H9 (cell line): ENCODE measurements around the gene C20orf202. TPM values are rescaled to one million over a fixed set of nuclear protein-coding genes. Genes with fewer than 3 reads are reported as not detected.

Experiments used
- DNase-seq: peaks from one replicate; pipeline ENCODE4 v3.0.0-alpha.2; 2017
- H2AFZ ChIP-seq: one replicate; pipeline ENCODE4 v1.6.1; 2013; ENCODE audit warnings: mild to moderate bottlenecking, low read length, control low read depth, moderate library complexity
- H2AK5ac ChIP-seq: 2 replicates; pipeline ENCODE4 v1.6.1; 2013; ENCODE audit warnings: low read length, control low read depth, mixed read lengths; ENCODE audit not compliant: insufficient read length
- H2BK120ac ChIP-seq: one replicate; pipeline ENCODE4 v1.6.1; 2013; ENCODE audit warnings: low read depth, mild to moderate bottlenecking, low read length, control low read depth, inconsistent platforms; ENCODE audit not compliant: poor library complexity, severe bottlenecking
- H2BK12ac ChIP-seq: 2 replicates; pipeline ENCODE4 v1.6.1; 2013; ENCODE audit warnings: low read length, control low read depth, mixed read lengths, low read depth; ENCODE audit not compliant: insufficient read length
- H2BK15ac ChIP-seq: 2 replicates; pipeline ENCODE4 v1.6.1; 2013; ENCODE audit warnings: low read depth, low read length, control low read depth
- H2BK20ac ChIP-seq: one replicate; pipeline ENCODE4 v1.6.1; 2013; ENCODE audit warnings: low read depth, mild to moderate bottlenecking, low read length, control low read depth, inconsistent platforms; ENCODE audit not compliant: poor library complexity, severe bottlenecking
- H2BK5ac ChIP-seq: 2 replicates; pipeline ENCODE4 v1.6.1; 2013; ENCODE audit warnings: low read length, control low read depth, mixed read lengths; ENCODE audit not compliant: insufficient read length
- H3K14ac ChIP-seq: 2 replicates; pipeline ENCODE4 v1.6.1; 2013; ENCODE audit warnings: low read length, control low read depth; ENCODE audit not compliant: insufficient read depth
- H3K18ac ChIP-seq: 2 replicates; pipeline ENCODE4 v1.6.1; 2013; ENCODE audit warnings: low read depth, mild to moderate bottlenecking, mixed read lengths, low read length, control low read depth; ENCODE audit not compliant: insufficient read length
- H3K23ac ChIP-seq: 2 replicates; pipeline ENCODE4 v1.6.1; 2013; ENCODE audit warnings: low read length, control low read depth, mixed read lengths, low read depth; ENCODE audit not compliant: insufficient read length
- H3K23me2 ChIP-seq: 2 replicates; pipeline ENCODE4 v1.6.1; 2013; ENCODE audit warnings: low read depth, mild to moderate bottlenecking, mixed read lengths, low read length, control low read depth; ENCODE audit not compliant: insufficient read length, poor library complexity, severe bottlenecking
- H3K27ac ChIP-seq: 2 replicates; pipeline ENCODE4 v1.5.1; 2013; ENCODE audit warnings: low read length, control low read depth, mixed read lengths, low read depth; ENCODE audit not compliant: insufficient read length
- H3K27me3 ChIP-seq: 2 replicates; pipeline ENCODE4 v1.6.1; 2013; ENCODE audit warnings: low read length, control low read depth, inconsistent platforms; ENCODE audit not compliant: insufficient read depth
- H3K4ac ChIP-seq: 2 replicates; pipeline ENCODE4 v1.6.1; 2013; ENCODE audit warnings: low read depth, mild to moderate bottlenecking, control low read depth, inconsistent platforms, low read length, moderate library complexity
- H3K4me1 ChIP-seq: 2 replicates; pipeline ENCODE4 v1.6.1; 2013; ENCODE audit warnings: low read length, control low read depth, inconsistent platforms; ENCODE audit not compliant: insufficient read depth
- H3K4me2 ChIP-seq: 2 replicates; pipeline ENCODE4 v1.6.1; 2013; ENCODE audit warnings: low read length, control low read depth, mixed read lengths; ENCODE audit not compliant: insufficient read length, insufficient read depth
- H3K56ac ChIP-seq: 2 replicates; pipeline ENCODE4 v1.6.1; 2013; ENCODE audit warnings: low read depth, mild to moderate bottlenecking, mixed read lengths, low read length, control low read depth; ENCODE audit not compliant: insufficient read length
- H3K79me1 ChIP-seq: 2 replicates; pipeline ENCODE4 v1.6.1; 2013; ENCODE audit warnings: low read depth, mild to moderate bottlenecking, moderate library complexity, low read length, control low read depth, inconsistent platforms; ENCODE audit not compliant: insufficient read depth, poor library complexity, severe bottlenecking
- H3K79me2 ChIP-seq: 2 replicates; pipeline ENCODE4 v1.6.1; 2013; ENCODE audit warnings: low read length, control low read depth, inconsistent platforms; ENCODE audit not compliant: insufficient read depth
- H3K9ac ChIP-seq: 2 replicates; pipeline ENCODE4 v1.6.1; 2013; ENCODE audit warnings: low read length, control low read depth, mixed read lengths; ENCODE audit not compliant: insufficient read length; ENCODE audit errors: extremely low read depth
- H3K9me3 ChIP-seq: one replicate; pipeline ENCODE4 v1.6.1; 2013; ENCODE audit warnings: low read depth, low read length, inconsistent platforms; ENCODE audit not compliant: control insufficient read depth
- H3T11ph ChIP-seq: one replicate; pipeline ENCODE4 v1.6.1; 2013; ENCODE audit warnings: mild to moderate bottlenecking, low read length, control low read depth, inconsistent platforms
- H4K20me1 ChIP-seq: one replicate; pipeline ENCODE4 v1.6.1; 2013; ENCODE audit not compliant: control insufficient read depth, insufficient read length, insufficient read depth
- H4K5ac ChIP-seq: 2 replicates; pipeline ENCODE4 v1.6.1; 2013; ENCODE audit warnings: low read depth, mild to moderate bottlenecking, mixed read lengths, low read length, control low read depth; ENCODE audit not compliant: insufficient read length
- H4K8ac ChIP-seq: replicated peaks from 2 replicates; pipeline ENCODE4 v1.6.1; 2013; ENCODE audit warnings: low read length, control low read depth, mixed read lengths, low read depth; ENCODE audit not compliant: insufficient read length
- H4K91ac ChIP-seq: 2 replicates; pipeline ENCODE4 v1.6.1; 2013; ENCODE audit warnings: low read depth, mild to moderate bottlenecking, moderate library complexity, mixed read lengths, low read length, control low read depth; ENCODE audit not compliant: insufficient read length
- H3K27ac Mint-ChIP-seq, 3 experiments: 2 replicates in 2 of 3; 3 replicates in 1 of 3; pipeline ENCODE4 v1.8.0; 2020 to 2021; ENCODE audit warnings: mixed read lengths in 3 of 3, mild to moderate bottlenecking in 1 of 3, moderate library complexity in 1 of 3
- H3K27me3 Mint-ChIP-seq: 2 replicates; pipeline ENCODE4 v1.8.0; 2021; ENCODE audit warnings: low read depth, mild to moderate bottlenecking, moderate library complexity, mixed read lengths
- H3K36me3 Mint-ChIP-seq, 3 experiments: 2 replicates in 2 of 3; 3 replicates in 1 of 3; pipeline ENCODE4 v1.8.0; 2020 to 2021; ENCODE audit warnings: low read depth in 3 of 3, mixed read lengths in 3 of 3; ENCODE audit not compliant: insufficient read depth in 1 of 3
- H3K4me1 Mint-ChIP-seq, 2 experiments: 2 replicates each; pipeline ENCODE4 v1.8.0; 2020; ENCODE audit warnings: mixed read lengths in 2 of 2
- H3K4me3 Mint-ChIP-seq, 2 experiments: 2 replicates in 1 of 2; 3 replicates in 1 of 2; pipeline ENCODE4 v1.8.0; 2020 to 2021; ENCODE audit warnings: mild to moderate bottlenecking in 2 of 2, mixed read lengths in 2 of 2, moderate library complexity in 1 of 2
- H3K9me3 Mint-ChIP-seq, 2 experiments: 2 replicates in 1 of 2; 3 replicates in 1 of 2; pipeline ENCODE4 v1.8.0; 2020; ENCODE audit warnings: mild to moderate bottlenecking in 2 of 2, mixed read lengths in 2 of 2, moderate library complexity in 1 of 2
- CTCF ChIP-seq: fragments of 200-600 bp; sonication (generic); conservative IDR thresholded peaks from 3 replicates; pipeline ENCODE4 v1.8.0; 2021; ENCODE audit warnings: antibody characterized with exemption, mild to moderate bottlenecking
- WGBS: extraction: QIAGEN DNeasy Blood & Tissue Kit; methylation state at CpG from one replicate; pipeline ENCODE4 v1.1.7; 2013; ENCODE audit warnings: missing lambda C conversion rate, low lambda C conversion rate, mixed read lengths; ENCODE audit not compliant: insufficient read length; ENCODE audit errors: extremely low coverage; 5-methylcytosine and 5-hydroxymethylcytosine counted together
- total RNA-seq: library from RNA; stranded (reverse); gene quantifications from 2 replicates; pipeline ENCODE4 v1.2.1, GENCODE V29; 2021

Gene C20orf202
- total RNA-seq, 1 experiment from 2014 or later: 0.13 TPM

DNA sequence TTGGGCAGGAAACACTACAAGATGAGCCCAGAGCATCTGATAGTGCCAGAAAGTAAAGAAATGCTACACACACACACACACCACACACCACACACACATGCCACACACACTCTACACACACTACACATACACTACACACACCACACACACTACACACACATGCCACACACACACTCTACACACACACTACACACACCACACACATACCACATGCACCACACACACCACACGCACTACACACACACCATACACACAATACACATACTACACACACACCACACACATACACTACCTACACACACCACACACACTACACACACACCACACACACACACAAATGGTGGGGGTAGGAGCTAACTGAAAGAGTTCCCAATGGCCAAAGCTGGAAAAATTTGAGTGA is 14.9 kb upstream of the C20orf202 start:
- Histone ChIP-seq H3K27me3 (peaks cover 14% of the 10 kb centered on the region; the same call in 1 of the 2 replicates), H3K27ac (no peak overlapping the region), H2BK20ac (no peak overlapping the region), H3K23ac (peak overlapping the region; percentile 5), H3K18ac (peak overlapping the region; percentile 53), H3K4ac (no peak overlapping the region), H2BK15ac (no peak overlapping the region), H4K91ac (no peak overlapping the region), H4K20me1 (no peaks in the 10 kb centered on the region), H4K8ac (no peak overlapping the region), H3K4me2 (no peak overlapping the region), H2BK5ac (no peak overlapping the region), H2AFZ (no peak overlapping the region), H3K14ac (peak overlapping the region; percentile 15; the same call in 1 of the 2 replicates), H3T11ph (no peak overlapping the region), H3K9ac (no peak overlapping the region), H3K79me1 (no peaks in the 10 kb centered on the region), H3K79me2 (no peaks in the 10 kb centered on the region), H3K9me3 (no peaks in the 10 kb centered on the region), H3K23me2 (peaks cover 4% of the 10 kb centered on the region), H3K4me1 (peaks cover 9% of the 10 kb centered on the region; the same call in 1 of the 2 replicates), H4K5ac (peak overlapping the region; percentile 11), H2BK12ac (no peak overlapping the region), H3K56ac (no peak overlapping the region), H2AK5ac (no peak overlapping the region), H2BK120ac (no peak overlapping the region)
- H3K27me3 Mint-ChIP-seq: peaks cover 48% of the 10 kb centered on the region
- DNase-seq: no peak
- H3K27ac Mint-ChIP-seq: no peak overlapping the region
- no peak overlapping the region for H3K4me3 Mint-ChIP-seq
- 100% methylated on average over 1 of the region's 1 CpG for WGBS
- H3K9me3 Mint-ChIP-seq: no peaks in the 10 kb centered on the region; a peak in 2 of 5 replicates
- no peak for TF ChIP-seq CTCF
- H3K36me3 Mint-ChIP-seq: no peaks in the 10 kb centered on the region
- peaks cover 10 to 22% of the 10 kb centered on the region in 2 experiments for H3K4me1 Mint-ChIP-seq
